ENCODE data around the gene CARMIL3. TPM values are rescaled to one million over a fixed set of nuclear protein-coding genes. Genes with fewer than 3 reads are reported as not detected.
A peak's percentile ranks its signal among the peaks of the same experiment; 100 is the strongest.

The CARMIL3 gene
- total RNA-seq, 1 experiment from 2014 or later: not detected

DNA sequence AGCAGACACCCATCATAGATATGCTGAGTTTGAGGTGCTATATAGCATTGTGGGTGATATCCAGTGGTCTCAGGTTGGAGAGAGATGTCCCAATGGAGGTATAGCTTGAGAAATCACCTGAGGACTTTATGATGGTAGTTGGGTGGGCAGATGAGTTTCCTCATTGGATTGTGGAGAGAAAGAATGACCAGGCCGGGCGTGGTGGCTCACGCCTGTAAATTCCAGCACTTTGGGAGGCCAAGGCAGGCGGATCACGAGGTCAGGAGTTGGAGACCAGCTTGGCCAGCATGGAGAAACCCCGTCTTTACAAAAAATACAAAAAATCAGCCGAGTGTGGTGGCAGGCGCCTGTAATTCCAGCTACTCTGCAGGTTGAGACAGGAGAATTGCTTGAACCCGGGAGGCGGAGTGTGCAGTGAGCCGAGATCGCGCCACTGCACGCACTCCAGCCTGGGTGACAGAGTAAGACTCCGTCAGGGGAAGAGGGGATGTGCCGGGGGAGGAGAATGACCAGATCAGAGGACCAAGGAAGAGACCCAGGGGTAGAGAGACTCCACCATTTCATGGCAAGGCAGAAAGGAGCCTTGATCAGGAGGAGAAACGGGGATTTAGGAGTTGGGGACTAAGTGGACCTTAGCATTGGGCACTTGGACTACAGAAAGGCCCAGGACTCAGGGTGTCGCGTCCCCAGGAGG lies 41.5 kb downstream of the CARMIL3 start:
- DNase-seq (ENCODE audit: unreplicated experiment): no peak
- TSS peak; percentile 86 for BruUV-seq (replicated peaks)
- TF ChIP-seq, protein P1, sequence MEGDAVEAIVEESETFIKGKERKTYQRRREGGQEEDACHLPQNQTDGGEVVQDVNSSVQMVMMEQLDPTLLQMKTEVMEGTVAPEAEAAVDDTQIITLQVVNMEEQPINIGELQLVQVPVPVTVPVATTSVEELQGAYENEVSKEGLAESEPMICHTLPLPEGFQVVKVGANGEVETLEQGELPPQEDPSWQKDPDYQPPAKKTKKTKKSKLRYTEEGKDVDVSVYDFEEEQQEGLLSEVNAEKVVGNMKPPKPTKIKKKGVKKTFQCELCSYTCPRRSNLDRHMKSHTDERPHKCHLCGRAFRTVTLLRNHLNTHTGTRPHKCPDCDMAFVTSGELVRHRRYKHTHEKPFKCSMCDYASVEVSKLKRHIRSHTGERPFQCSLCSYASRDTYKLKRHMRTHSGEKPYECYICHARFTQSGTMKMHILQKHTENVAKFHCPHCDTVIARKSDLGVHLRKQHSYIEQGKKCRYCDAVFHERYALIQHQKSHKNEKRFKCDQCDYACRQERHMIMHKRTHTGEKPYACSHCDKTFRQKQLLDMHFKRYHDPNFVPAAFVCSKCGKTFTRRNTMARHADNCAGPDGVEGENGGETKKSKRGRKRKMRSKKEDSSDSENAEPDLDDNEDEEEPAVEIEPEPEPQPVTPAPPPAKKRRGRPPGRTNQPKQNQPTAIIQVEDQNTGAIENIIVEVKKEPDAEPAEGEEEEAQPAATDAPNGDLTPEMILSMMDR (IDR thresholded peaks at IDR 0.05; ENCODE audit: unreplicated experiment): no peak
- Mint-ChIP-seq H3K4me3 (ENCODE audit: unreplicated experiment) (peak overlapping the region; percentile 97), H3K27me3 (ENCODE audit: insufficient read depth, unreplicated experiment) (no peaks in the 10 kb centered on the region), H3K36me3 (ENCODE audit: insufficient read depth, unreplicated experiment) (peaks cover 10% of the 10 kb centered on the region), H3K9me3 (ENCODE audit: unreplicated experiment) (no peaks in the 10 kb centered on the region), H3K27ac (ENCODE audit: low read depth, unreplicated experiment) (peak overlapping the region; percentile 59), H3K4me1 (ENCODE audit: insufficient read depth, unreplicated experiment) (peaks cover 19% of the 10 kb centered on the region)
- ChIA-PET CTCF (interaction anchor here (0.6 to 11.2 kb wide), 21 partner anchors 9 to 953 kb away, joined by 3 to 272 read pairs (median 4); partner anchors contain the start of genes DCAF11, DHRS4 and EMC9), POLR2A (interaction anchor here (0.6 to 6.4 kb wide), 11 partner anchors 9 to 119 kb away, joined by 3 to 90 read pairs (median 4); partner anchors contain the start of genes DCAF11, DHRS4L2, EMC9 and NRL)
- intact Hi-C loops (cut with micrococcal nuclease): loop anchor here (5.0 kb wide), 2 partner anchors 69 to 526 kb away; partner anchors contain the start of genes AP1G2 and IRF9

DNA sequence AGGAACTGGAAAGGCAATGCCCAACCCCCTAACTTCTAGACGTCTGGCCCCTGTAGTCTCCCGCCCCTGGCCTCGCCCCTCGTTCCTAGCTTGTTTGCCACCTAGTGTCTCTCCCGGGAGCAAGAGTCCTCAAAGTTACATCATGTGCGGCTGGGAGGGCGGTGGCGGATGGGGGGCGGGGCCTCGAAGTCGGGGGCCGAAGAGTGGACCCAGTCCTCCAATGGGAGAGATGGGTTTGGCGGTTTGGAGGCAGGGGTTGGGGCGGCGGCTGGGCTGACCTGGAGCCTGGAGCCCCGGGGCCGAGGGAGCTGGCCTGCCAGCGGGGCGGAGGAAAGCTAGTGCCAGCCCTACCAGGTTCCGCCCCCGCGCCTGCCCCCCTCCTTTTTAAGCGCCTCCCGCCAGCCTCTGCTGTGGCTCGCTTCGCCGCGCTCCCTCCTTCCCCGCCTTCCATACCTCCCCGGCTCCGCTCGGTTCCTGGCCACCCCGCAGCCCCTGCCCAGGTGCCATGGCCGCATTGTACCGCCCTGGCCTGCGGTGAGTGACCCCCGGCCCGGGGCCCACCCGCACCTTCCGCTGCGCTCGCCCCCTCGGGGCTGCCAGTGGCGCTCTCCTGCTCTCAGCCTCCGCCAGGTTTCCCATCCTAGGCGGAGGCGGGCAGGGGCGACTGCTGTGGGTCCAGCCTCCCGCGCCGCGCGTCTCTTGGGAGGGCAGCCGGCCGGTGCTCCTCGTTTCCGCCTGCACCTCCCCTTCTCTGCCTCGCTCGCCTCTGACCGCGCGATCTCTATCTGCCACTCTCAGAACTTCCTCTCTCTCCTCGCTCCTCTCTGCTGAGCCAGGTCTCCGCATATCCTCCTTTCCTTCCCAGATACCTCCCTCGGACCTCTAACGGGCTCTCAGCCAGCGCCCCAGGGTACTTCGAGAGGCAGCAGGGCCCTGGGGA lies 42.4 kb downstream of the CARMIL3 start, which contains the start of gene PCK2:
Gene PCK2 (plus strand): TSS at position 411 of the 940 bp plus-strand sequence. CDS start 95 bp downstream, at position 506.
- no peaks in the 10 kb centered on the region for H3K9me3 Mint-ChIP-seq (ENCODE audit: unreplicated experiment)
- H3K4me1 Mint-ChIP-seq (ENCODE audit: insufficient read depth, unreplicated experiment): peaks cover 19% of the 10 kb centered on the region
- peak within 1 kb of the TSS; percentile 97 for H3K4me3 Mint-ChIP-seq (ENCODE audit: unreplicated experiment)
- peaks cover 12% of the 10 kb centered on the region for H3K36me3 Mint-ChIP-seq (ENCODE audit: insufficient read depth, unreplicated experiment)
- POLR2A ChIA-PET: interaction anchor here (0.6 to 6.4 kb wide), 12 partner anchors 8 to 556 kb away, joined by 3 to 90 read pairs (median 4); partner anchors contain the start of genes DCAF11, DHRS4L2, EMC9 and NRL
- H3K27me3 Mint-ChIP-seq (ENCODE audit: insufficient read depth, unreplicated experiment): no peaks in the 10 kb centered on the region
- TSS peak; percentile 71 for BruUV-seq (replicated peaks)
- intact Hi-C loops (cut with micrococcal nuclease): loop anchor here (2.0 to 5.0 kb wide), 4 partner anchors 15 to 527 kb away; partner anchors contain the start of genes AP1G2, IRF9, PSME2 and RNF31
- peak within 1 kb of the TSS; percentile 92 for H3K27ac Mint-ChIP-seq (ENCODE audit: low read depth, unreplicated experiment)
- DNase-seq (ENCODE audit: unreplicated experiment): peak; percentile 97
- CTCF ChIA-PET: interaction anchor here (0.6 to 11.2 kb wide), 18 partner anchors 12 to 1152 kb away, joined by 3 to 272 read pairs (median 4); partner anchors contain the start of genes DCAF11, DHRS4, EMC9 and NRL
- TF ChIP-seq, protein P1 (IDR thresholded peaks at IDR 0.05; ENCODE audit: unreplicated experiment): no peak

DNA sequence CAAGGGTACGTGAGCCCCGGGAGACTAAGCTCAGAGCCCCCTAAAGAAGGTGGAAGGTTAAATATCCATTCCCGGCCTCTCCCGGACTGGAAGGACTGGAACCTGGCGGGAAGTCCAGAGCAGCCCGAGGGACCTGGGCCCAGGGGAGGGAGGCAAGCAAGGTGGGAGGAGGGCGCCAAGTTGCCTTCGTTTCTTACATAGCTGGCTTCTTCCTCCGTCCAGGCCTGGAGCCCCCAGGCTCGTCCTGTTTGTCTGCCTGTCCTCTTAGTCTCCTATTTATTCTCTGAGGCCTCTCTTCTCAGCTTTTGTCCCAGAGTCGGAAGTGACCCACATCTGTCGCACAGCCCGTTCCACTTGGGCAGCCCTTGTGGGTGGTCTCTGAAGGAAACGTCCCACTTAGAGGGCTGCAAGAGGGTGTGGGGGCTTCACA lies 43.0 kb downstream of the CARMIL3 start:
- TF ChIP-seq, protein P1 (IDR thresholded peaks at IDR 0.05; ENCODE audit: unreplicated experiment): no peak
- no peak for DNase-seq (ENCODE audit: unreplicated experiment)
- H3K27me3 Mint-ChIP-seq (ENCODE audit: insufficient read depth, unreplicated experiment): no peaks in the 10 kb centered on the region
- ChIA-PET POLR2A (interaction anchor here (0.7 to 6.4 kb wide), 7 partner anchors 13 to 557 kb away, joined by 3 to 90 read pairs (median 10); partner anchors contain the start of genes DCAF11, EMC9, NRL and RNF31), CTCF (interaction anchor here (0.6 to 11.2 kb wide), 9 partner anchors 11 to 1153 kb away, joined by 3 to 272 read pairs (median 5); partner anchors contain the start of genes DCAF11, IRF9 and NRL)
- H3K9me3 Mint-ChIP-seq (ENCODE audit: unreplicated experiment): no peaks in the 10 kb centered on the region
- intact Hi-C loops (cut with micrococcal nuclease): loop anchor here (2.0 to 5.0 kb wide), 4 partner anchors 14 to 528 kb away; partner anchors contain the start of genes AP1G2, IRF9, PSME2 and RNF31
- BruUV-seq (replicated peaks): no TSS peak
- H3K27ac Mint-ChIP-seq (ENCODE audit: low read depth, unreplicated experiment): peak overlapping the region; percentile 92
- peak overlapping the region; percentile 97 for H3K4me3 Mint-ChIP-seq (ENCODE audit: unreplicated experiment)
- peaks cover 17% of the 10 kb centered on the region for H3K36me3 Mint-ChIP-seq (ENCODE audit: insufficient read depth, unreplicated experiment)
- H3K4me1 Mint-ChIP-seq (ENCODE audit: insufficient read depth, unreplicated experiment): peaks cover 19% of the 10 kb centered on the region
